GM18868 (cell line): ENCODE results near the gene CSTA.

Experiments used
- ATAC-seq: cut with Tn5 transposase; IDR thresholded peaks from one replicate; pipeline ENCODE4 v1.9.1; 2021; ENCODE audit warnings: mild to moderate bottlenecking, moderate library complexity; ENCODE audit not compliant: unreplicated experiment

CSTA gene

DNA sequence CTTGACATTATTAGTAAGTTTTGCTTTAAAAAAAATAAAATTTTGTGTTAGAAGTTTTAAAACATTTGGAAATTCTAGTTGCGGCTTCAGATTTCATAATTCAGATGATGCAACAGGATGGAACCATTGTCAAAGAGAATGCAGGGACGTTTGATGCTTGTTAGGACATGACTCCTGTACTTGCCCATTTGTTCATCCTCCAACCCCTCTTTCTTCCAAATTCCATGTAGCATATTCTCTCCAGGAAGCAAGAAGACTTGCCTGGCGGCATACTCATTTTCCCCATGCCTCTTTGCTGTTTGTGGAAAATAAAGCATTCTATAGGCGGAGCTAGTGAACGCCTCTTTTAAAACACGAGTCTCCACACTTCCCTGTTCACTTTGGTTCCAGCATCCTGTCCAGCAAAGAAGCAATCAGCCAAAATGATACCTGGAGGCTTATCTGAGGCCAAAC is at the start of gene CSTA:
Gene CSTA (plus strand): TSS at position 378 of the 453 bp plus-strand sequence. CDS start 45 bp downstream, at position 423.
- no peak for ATAC-seq

DNA sequence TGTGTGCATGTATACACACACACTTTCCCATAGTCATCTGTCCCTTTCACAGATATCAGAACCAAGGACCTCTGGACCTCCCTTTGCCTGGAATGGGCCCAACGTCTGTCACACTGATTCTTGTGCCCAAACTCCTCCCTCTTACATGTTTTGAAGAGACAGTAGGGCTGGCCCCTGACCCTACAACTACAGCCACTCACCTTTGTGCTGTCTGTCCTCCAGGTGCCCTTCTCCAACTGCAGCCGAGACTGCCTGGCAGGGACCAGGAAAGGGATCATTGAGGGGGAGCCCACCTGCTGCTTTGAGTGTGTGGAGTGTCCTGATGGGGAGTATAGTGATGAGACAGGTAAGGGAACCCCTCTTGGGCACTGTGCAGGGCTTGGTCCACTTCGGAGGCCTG is 43.2 kb upstream of the CSTA start:
- ATAC-seq: no peak

DNA sequence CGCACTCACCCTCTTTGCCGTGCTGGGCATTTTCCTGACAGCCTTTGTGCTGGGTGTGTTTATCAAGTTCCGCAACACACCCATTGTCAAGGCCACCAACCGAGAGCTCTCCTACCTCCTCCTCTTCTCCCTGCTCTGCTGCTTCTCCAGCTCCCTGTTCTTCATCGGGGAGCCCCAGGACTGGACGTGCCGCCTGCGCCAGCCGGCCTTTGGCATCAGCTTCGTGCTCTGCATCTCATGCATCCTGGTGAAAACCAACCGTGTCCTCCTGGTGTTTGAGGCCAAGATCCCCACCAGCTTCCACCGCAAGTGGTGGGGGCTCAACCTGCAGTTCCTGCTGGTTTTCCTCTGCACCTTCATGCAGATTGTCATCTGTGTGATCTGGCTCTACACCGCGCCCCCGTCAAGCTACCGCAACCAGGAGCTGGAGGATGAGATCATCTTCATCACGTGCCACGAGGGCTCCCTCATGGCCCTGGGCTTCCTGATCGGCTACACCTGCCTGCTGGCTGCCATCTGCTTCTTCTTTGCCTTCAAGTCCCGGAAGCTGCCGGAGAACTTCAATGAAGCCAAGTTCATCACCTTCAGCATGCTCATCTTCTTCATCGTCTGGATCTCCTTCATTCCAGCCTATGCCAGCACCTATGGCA is 41.1 kb upstream of the CSTA start:
- no peak for ATAC-seq

DNA sequence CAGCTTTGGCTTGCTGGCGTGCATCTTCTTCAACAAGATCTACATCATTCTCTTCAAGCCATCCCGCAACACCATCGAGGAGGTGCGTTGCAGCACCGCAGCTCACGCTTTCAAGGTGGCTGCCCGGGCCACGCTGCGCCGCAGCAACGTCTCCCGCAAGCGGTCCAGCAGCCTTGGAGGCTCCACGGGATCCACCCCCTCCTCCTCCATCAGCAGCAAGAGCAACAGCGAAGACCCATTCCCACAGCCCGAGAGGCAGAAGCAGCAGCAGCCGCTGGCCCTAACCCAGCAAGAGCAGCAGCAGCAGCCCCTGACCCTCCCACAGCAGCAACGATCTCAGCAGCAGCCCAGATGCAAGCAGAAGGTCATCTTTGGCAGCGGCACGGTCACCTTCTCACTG is 40.6 kb upstream of the CSTA start:
- ATAC-seq: no peak

GRCh38 chr3:122294359-122294758 is 30.7 kb upstream of the CSTA start:
- no peak for ATAC-seq

GRCh38 chr3:122295266-122296062 is 29.6 kb upstream of the CSTA start:
- ATAC-seq: no peak

DNA sequence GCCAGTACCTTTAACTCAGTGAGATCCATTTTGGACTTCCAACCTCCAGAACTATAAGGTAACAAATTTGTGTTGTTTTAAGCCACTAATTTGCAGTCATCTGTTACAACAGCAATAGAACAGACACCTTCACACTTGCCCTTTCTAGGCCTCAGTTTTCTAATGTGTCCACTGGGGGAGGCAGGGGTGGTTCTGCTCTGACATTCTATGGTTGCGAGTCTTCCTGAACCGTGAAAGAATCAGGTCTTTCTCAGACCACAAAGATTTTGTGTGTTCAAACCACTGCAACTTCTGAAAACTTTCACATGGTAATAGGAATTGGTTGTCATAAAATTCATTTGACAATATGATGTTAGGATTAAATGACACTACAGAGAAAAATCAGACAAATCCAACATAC is 26.8 kb upstream of the CSTA start:
- ATAC-seq: peak; percentile 73

DNA sequence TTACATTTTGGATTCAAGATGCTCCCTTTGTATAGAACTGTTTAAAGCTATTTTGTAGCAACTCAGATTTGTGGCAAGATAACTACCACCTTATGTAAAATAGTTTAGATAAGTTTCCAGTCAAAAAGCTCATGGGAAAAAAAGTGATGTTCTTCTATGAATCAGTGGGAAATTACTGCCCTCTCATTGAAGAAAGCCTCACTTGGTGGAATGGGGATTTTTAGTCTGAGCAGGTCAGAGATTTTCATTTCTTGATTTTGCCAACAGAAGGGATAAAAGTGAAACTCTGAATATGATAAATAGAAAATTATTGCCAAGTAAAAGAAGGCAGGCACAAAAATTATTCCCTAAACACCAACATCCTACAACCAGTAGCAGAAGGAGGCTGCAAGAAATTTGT is 25.8 kb upstream of the CSTA start:
- no peak for ATAC-seq

DNA sequence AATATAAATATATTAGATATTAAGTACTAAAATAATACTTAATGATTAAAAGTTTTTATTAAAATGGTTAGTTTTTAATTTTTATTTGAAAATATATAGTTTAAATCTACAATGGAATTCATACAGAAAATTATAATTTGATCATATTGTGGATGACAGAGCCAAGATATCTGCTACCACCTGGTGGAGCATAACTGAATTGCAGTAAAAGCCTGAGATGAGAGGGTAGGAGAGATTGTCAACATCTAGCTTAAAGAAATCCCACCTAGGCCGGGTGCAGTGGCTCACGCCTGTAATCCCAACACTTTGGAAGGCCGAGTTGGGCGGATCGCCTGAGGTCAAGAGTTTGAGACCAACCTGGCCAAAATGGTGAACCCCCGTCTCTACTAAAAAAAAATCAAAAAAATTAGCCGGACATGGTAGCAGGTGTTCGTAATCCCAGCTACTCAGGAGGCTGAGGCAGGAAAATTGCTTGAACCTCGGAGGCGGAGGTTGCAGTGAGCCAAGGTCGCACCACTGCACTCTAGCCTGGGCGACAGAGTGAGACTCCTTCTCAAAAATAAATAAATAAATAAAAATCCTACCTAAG is 25.1 kb upstream of the CSTA start:
- ATAC-seq: no peak

GRCh38 chr3:122301063-122301462 is 24.0 kb upstream of the CSTA start:
- peak; percentile 62 for ATAC-seq

- peak; percentile 69 for ATAC-seq
Measured at GRCh38 chr3:122305818-122306621, 19.0 kb upstream of the CSTA start.

DNA sequence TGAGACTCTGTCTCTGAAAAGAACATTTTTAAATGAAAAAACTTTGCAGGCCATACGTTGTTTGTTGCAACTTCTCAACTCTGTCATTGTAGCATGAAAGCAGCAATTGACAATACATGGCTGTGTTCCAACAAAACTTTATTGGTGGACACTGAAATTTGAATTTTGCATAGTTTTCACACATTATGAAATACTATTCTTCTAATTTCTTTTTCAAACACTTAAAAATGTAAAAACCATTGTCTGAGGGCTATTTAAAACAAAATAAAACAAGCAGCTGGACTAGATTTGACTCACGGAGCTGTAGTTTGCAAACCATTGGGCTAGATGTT is 18.5 kb upstream of the CSTA start:
- no peak for ATAC-seq

- ATAC-seq: no peak
Measured at GRCh38 chr3:122307094-122307687, 17.9 kb upstream of the CSTA start.

GRCh38 chr3:122307976-122308375 is 17.1 kb upstream of the CSTA start:
- no peak for ATAC-seq

GRCh38 chr3:122310361-122310760 is 14.7 kb upstream of the CSTA start:
- ATAC-seq: no peak

DNA sequence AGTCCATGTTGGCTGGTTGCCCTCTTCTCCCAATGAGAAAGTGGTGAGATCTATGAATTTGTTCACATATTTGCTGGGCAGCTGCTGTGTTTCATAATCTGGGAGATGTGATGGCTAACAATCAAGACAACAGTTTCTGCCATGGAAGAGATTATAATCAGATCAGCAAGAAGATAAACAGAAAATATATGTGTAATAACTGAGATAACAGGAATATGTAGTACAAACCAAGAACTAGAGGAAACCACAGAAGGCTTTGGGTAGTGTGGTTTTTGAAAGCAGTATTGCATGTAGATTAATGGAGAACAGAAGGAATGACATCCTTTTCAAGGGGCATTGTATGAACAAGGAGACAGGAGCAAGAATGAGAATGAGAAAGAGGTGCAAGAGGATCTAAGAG is 12.2 kb upstream of the CSTA start:
- no peak for ATAC-seq

DNA sequence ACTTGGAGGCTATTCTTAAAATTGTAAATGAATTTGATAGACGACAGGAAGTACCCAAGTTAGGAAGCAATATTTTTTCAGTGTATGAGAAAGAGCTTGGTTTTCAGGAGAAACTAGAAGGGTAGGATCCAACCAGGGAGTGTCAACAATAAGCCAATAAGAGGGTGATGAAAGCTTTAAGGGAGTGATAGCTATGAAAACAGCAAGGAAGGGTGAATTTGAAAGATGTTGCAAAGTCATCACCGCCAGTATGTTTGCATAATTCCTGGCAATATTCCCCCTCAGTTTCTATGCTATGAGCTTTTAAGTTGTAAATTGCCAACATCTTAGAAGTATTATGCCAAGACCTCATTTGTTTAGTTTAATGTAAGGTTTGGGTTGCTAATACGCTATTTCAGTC is 11.8 kb upstream of the CSTA start:
- ATAC-seq: no peak

GRCh38 chr3:122314228-122314876 is 10.7 kb upstream of the CSTA start:
- ATAC-seq: no peak

DNA sequence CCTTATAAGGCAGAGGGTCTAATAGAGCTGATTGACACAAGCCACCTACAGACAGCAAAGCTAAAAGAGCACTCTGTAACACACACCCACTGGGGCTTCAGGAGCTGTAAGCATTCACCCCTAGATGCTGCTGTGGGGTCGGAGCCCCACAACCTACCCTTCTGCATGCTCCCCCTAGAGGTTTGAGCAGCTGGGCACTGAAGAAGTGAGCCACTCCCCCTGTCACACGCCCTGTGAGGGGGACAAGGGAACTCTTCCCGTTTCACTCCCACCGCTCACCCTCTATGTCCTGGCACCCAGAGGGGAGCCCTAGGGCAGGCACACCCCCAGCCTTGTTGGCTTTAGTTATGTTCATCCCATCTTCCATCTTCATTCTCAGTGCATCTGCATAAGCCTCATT is 9.4 kb upstream of the CSTA start:
- ATAC-seq: no peak

GRCh38 chr3:122316368-122316767 is 8.7 kb upstream of the CSTA start:
- no peak for ATAC-seq
